HTR-8/SVneo (cell line): ENCODE results near the gene ALOX15B.
A peak's percentile ranks its signal among the peaks of the same experiment; 100 is the strongest.
"Not testable (repeated sequence)": the region's sequence is repeated elsewhere in the genome, so short reads cannot be mapped to it uniquely, and the experiment has no call there.

Experiments
- DNase-seq: peaks from one replicate; pipeline ENCODE4 v3.0.0; 2011; ENCODE audit warnings: low spot score, mixed read lengths; ENCODE audit not compliant: insufficient read length
- FAIRE-seq: peaks from 2 replicates; lab custom pipeline; 2011; peaks lifted over from hg19 to GRCh38; lab: Jason Lieb, UNC

ALOX15B gene

DNA sequence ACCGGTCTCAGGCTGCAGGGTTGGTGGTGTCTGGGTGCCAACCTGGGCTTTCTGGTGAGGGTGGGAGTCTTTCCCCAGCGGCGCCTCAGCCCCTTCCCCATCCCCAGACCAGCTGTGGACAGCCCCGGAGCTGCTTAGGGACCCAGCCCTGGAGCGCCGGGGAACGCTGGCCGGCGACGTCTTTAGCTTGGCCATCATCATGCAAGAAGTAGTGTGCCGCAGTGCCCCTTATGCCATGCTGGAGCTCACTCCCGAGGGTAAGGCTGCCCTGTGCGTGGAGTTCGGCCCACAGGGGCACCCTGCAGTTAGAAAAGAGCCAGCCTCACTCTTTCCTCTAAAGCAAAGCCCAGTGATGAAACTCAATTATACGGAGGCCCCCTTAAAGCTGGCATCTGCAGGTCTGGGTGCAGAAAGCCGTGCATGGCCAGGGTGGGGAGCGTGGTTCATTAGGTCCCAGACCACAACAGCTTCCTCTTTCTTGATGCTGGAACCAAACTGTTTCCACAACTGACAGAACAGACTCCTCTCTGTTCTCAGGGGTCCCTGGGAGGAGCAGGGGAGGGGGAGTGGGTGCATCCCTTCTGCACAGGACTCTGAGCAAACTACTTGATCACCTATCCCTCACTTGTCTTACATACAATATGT is 25.7 kb upstream of the ALOX15B start:
- DNase-seq (no peak), FAIRE-seq (no peak)

- DNase-seq (no peak), FAIRE-seq (no peak)
Observed at GRCh38 chr17:8013731-8014557, 24.9 kb upstream of the ALOX15B start.

DNA sequence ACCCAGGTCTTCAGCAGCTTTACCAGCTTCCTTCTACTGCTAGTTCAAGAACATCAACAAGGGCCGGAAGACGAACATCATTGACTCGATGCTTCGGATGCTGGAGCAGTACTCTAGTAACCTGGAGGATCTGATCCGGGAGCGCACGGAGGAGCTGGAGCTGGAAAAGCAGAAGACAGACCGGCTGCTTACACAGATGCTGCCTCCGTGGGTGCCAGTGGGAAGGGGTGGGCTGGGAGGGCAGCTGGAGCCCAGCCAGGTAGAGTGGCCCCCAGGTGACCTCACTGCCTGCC is 24.4 kb upstream of the ALOX15B start:
- FAIRE-seq = no peak
- no peak for DNase-seq

DNA sequence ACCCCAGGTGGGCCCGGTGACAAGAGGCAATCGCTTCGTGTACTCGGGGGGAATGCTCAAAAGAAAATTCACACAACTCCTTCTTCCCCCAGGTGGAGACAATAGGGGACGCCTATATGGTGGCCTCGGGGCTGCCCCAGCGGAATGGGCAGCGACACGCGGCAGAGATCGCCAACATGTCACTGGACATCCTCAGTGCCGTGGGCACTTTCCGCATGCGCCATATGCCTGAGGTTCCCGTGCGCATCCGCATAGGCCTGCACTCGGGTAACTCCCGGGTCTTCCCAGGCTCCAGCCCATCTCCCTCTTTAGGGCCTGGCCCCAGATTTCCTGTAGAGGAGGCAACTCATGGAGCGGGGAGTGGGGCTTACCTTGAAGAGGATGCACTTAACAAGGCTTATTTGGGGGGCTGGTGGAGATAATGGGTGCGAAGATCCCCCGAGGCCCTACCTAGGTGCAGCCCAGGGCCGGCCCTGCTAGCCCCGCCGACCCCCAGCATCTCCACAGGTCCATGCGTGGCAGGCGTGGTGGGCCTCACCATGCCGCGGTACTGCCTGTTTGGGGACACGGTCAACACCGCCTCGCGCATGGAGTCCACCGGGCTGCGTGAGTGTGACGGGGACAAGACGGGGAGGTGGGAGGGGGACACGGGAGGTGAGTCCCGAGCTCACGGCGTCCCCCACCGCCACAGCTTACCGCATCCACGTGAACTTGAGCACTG is 23.5 kb upstream of the ALOX15B start:
- DNase-seq (no peak), FAIRE-seq (no peak)

GRCh38 chr17:8015957-8016631 is 22.8 kb upstream of the ALOX15B start:
- no peak for DNase-seq

DNA sequence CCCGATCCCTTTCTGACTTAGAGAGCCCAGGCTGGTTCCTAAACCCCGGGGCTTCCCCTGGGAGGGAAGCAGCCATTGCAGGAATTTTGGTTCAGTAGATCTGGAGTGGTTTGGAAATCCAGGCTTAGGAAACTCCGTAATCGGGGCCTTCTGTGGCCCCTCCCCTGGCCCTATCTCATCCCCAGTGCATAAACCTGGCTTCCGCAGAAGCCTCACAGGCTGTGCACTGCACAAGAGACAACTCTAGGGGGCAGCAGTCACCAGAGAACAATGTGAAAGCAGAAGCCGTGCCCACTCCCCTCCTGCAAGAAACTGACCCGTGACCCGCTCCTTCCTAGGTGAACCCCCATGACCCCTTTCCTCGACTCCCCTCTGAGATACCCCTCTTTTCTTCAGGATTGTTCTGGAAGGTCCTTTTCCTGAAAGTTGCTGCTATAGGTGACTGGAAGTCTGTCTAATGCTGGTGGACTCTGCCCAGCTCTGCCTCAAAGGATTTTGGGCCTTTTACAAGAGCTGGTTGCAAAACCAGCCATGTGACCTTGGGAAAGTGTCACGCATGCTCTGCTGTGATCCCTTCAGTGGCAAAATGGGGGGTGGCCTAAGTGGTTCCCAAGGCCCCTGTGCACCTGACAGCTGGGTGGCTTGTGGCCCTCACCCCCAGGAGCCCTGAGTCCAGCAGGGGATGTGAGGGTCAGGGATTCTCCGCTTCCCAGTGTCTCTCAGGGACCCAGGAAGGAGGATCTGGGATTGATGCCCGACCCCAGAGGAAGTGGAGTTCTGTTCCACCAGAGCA is 22.0 kb upstream of the ALOX15B start:
- FAIRE-seq (no peak), DNase-seq (no peak)

More at GRCh38 chr17:8015957-8016631, 22.8 kb upstream of the ALOX15B start:
- no peak for FAIRE-seq

DNA sequence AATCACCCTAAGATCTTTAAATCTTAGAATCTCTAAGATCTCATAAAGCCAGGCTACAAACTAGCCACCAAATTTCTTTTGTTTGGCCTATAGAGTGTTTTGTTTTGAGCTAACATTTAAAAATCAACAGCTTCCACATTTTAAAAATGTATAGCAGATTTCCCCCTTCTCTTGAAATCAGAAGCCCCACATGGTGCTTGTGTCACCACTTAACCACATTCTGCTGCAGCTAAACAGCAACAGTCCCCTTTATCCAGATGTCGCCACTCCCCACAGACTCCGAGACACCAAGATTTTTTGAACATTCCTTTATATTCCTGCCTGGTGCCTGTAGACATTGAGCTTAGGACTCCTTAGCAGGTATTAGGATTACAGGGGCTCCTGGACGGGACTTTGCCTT is 20.4 kb upstream of the ALOX15B start:
- no peak for DNase-seq
- FAIRE-seq = no peak

DNA sequence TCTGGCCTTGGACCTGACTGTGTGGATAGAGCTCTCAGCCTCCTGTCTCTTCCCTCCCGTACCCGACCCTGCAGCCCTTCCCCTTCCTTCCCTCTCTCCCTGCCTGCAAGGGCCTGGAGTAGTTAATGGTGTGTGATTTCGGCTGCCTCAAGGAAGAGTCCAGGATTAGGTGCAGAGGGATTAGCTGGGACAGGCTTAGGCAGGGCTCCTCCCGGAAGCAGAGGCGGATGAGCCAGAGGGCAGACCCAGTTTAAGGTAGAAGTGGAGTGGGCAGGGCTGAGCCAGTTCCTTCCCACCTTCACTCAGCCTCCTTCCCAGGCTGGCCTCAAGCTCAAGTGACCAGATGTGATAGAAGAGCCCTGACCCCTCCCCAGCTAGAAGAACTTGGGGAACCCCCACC is 19.7 kb upstream of the ALOX15B start:
- DNase-seq = no peak
- FAIRE-seq = no peak

DNA sequence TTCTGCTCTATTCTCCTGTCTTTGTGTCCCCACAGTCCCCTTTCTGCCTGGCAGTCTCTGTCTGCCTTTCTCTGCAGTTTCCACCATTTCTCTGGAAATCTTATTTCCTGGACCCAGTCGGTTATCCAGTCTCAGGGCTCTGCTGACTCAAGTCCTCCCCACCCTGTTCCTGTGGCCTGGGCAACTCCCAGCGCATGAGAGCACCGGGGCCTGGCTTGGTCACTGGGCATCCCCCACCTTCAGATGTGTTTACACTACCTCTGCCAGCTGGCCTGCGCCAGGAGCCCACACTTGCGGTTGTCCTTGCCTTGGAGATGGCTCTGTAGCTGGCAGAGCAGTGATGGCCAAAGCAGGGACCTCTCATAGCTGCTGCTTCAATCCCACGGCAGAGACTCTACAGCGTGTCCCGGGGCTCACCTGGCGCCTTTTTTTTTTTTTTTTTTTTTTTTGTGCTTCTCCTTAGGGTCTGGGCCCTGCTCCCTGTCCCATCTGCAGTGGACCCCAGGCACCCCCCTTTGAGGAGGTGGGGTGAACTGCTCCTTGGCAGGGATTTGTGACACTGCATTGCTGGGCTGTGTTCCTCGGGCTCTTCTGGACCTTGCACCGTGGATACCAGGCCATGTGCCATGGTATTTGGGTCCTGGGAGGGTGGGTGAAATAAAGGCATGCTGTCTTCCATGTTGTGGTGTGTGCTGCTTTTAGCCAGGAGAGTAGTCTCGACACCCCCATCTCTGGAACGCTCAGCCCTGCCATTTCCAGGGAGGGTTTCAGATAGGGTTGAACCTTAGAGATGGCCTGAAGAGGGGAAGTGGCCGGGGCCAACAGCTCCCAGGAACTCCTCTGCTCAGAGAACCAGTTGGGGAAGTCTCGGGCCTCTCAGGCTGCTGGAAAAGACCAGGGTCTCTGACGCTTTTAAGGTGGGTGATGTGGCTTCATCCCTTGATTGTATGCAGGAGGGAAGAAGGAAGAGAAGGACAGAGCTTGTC is 18.9 kb upstream of the ALOX15B start:
- no peak for FAIRE-seq
- no peak for DNase-seq

DNA sequence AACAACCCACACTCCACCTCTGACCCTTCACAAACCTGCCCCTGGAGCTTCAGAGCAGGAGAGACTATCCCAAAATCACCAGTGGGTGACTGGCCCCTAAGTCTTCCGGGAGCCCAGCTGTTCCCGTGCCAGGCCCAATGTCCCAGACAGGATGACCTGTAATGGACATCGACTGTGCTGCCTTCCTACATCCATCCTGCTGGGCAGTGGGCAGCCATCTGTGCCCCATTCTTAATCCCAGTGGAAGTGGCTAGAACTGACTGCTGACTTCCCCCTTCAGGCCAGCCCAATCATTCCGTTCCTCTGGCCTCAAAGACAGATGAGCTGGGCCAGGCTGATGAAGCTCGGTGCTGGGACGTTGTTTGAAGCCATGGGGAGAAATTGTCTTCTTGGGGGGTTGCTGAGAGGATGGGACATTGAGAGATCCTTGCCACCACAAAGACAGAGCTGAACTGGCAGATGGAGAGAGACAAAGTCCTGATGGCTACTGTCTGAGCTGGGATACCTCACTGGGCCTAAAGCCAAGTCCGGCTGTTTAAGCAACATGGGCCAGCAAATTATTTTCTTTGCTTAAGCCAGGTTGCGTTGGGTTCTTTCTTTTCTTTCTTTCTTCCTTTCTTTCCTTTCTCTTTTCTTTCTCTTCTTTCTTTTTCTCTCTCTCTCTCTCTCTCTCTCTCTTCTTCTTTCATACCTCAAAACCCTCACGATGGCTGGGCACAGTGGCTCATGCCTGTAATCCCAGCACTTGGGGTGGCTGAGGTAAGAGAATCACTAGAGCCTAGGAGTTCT is 17.9 kb upstream of the ALOX15B start:
- peak; percentile 16 for FAIRE-seq
- DNase-seq = no peak

DNA sequence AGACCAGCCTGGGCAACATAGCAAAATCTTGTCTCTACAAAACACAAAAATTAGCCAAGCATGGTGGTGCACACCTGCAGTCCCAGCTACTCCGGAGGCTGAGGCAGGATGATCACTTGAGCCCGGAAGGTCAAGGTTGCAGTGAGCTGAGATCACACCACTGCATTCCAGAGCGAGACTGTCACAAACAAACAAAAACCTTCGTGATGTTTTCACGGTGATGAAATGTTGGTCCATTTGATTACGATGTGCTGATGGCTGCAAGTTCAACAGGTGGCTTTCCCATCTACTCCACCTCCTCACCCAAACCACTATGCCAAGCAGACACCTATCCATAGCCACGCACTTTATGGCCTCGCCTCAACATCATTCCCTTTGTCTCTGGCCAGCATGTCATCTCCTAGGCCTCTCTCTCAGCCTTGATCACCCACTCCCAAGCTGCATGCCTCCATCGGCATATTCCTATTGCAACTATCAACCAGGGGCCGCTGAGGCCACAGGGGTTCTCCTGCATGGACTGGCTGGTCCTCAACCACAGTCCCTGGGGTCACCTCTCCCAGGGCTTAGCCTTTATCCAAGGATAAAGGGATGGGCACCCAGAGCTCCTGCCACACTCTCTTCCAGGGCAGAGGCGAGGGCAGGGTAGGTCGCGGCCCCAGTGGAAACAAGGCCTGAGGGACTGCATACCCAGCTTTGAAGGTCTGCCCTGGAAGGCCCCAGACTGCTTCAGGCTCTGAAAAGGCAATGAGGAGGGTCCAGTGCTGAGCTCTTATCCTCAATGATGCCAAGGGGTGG is 17.1 kb upstream of the ALOX15B start:
- no peak for FAIRE-seq
- no peak for DNase-seq

DNA sequence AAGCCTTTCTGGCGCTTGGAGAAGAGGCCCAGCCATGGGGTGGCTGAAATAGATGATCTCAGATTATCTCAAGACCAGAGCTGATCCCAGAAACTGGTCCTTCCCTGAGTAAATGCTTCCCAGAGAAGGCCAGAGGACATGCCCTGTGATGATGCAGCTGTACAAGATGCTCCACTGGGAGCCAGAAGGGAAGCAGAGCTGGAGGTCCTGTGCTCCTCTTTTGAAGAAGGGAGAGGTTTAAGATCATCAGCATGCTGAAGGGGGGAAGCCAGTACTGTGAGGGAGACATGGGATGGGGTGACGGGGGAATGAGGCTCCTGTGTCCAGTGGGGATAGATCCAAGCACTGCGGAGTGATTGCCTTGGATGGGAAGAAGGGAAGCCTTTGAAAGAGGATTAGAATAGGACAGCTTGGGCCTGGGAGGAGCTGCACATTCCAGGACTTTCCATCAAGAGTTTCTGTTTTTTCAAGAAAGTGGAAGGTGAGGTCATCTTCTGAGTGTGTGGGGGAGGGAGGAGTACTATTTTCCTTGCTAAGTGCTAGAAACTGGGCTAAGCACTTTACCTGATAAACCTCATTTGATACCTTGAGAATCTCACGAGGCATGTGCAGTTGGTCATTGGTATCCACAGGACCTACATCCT is 16.4 kb upstream of the ALOX15B start:
- no peak for DNase-seq
- peak; percentile 23 for FAIRE-seq

DNA sequence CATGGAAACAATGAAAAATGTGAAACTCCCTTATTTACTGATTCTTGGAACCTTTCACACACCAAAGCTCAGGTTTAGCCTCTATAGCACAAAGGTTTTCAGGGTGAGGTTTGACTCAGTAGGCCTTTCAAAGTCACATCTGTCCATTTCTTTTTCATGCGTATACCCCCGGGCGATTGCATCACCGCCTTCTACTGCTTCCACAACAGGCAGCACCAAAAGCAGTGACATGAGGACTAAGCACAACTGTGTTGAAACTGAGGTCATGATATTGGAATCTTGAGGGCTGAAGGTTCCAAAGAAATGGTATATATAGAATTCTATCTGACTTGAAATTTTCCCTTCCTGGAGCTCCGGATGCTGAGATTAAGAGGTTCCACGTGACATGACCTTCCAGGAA is 14.7 kb upstream of the ALOX15B start:
- FAIRE-seq, DNase-seq: not testable (repeated sequence)

GRCh38 chr17:8025176-8025911 is 13.5 kb upstream of the ALOX15B start:
- DNase-seq = no peak
- FAIRE-seq = no peak

DNA sequence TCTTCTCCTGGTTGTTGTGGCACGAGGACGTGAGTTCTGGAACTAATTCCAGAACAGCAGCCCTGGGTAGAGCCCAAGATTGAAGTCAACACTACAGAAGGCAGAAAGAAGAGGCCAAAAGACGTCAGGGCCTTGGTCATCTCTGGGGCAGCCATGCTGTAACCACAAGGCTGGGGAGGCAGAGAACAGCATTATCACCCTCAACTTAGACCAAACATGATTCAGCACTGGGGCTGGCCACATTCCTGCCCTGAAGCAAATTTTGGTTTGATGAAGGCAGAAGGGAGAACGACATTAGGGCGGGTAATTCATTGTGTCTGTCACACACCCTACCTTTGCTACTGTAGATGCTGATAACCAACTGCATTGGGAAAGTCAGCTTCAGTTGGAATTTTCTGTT is 9.7 kb upstream of the ALOX15B start:
- peak; percentile 88 for FAIRE-seq
- no peak for DNase-seq

- FAIRE-seq (no peak), DNase-seq (no peak)
Observed at GRCh38 chr17:8031261-8031661, 7.6 kb upstream of the ALOX15B start.
